Stomach (tissue), 9 donors: ENCODE measurements around the gene CFAP77. TPM values are rescaled to one million over a fixed set of nuclear protein-coding genes. Genes with fewer than 3 reads are reported as not detected.

ENCODE experiments used
- DNase-seq, 2 donors: peaks; one replicate each; pipeline versions ENCODE4 v3.0.0 to v3.0.0-alpha.2; 2013 to 2019
- H3K27ac ChIP-seq, 5 donors: fragments of 200-600 bp in 4 of 5; sonication (generic) in 4 of 5; one replicate each; pipeline ENCODE4 v1.5.1; 2013 to 2019; ENCODE audit warnings: mild to moderate bottlenecking in 1 of 5, moderate library complexity in 1 of 5
- H3K27me3 ChIP-seq, 3 donors: fragments of 200-600 bp; sonication (generic); one replicate each; pipeline ENCODE4 v1.5.1; 2017 to 2019; ENCODE audit warnings: mixed run types in 1 of 3
- H3K36me3 ChIP-seq, 4 donors: fragments of 200-600 bp; sonication (generic); 1 replicate in 3 of 4; 2 replicates in 1 of 4; pipeline ENCODE4 v1.5.1; 2016 to 2019
- H3K4me1 ChIP-seq, 4 donors: fragments of 200-600 bp; sonication (generic); one replicate each; pipeline ENCODE4 v1.5.1; 2016 to 2019
- H3K4me3 ChIP-seq, 4 donors: fragments of 200-600 bp; sonication (generic) in 3 of 4; one replicate each; pipeline ENCODE4 v1.5.1; 2016 to 2019; ENCODE audit warnings: mild to moderate bottlenecking in 1 of 4
- H3K9me3 ChIP-seq, 4 donors: fragments of 200-600 bp; sonication (generic); one replicate each; pipeline ENCODE4 v1.5.1; 2016 to 2019
- EP300 ChIP-seq: sonication (generic); formaldehyde crosslinking; IDR thresholded peaks from one replicate; pipeline ENCODE4 v1.6.1; 2017; ENCODE audit warnings: antibody characterized with exemption
- POLR2AphosphoS5 ChIP-seq, 3 donors: sonication (generic); formaldehyde crosslinking; IDR thresholded peaks; one replicate each; pipeline ENCODE4 v1.6.1; 2016; ENCODE audit warnings: antibody characterized with exemption in 3 of 3
- WGBS, 5 donors: extraction: QIAGEN DNeasy Blood & Tissue Kit in 3 of 5; methylation state at CpG; one replicate each; pipeline versions ENCODE4 v1.1.5 to v1.1.7; 2013 to 2018; 5-methylcytosine and 5-hydroxymethylcytosine counted together
- intact Hi-C: fragments of 100-400 bp; cut with DNase I; formaldehyde crosslinking; loops from one replicate; pipeline ENCODE4 v1.15.1; 2023; ENCODE audit warnings: low total_unique reads
- polyA plus RNA-seq, 3 donors: library from polyadenylated mRNA; stranded (reverse); fragments of 200-250 nt; gene quantifications; one replicate each; pipeline ENCODE4 v1.2.3, GENCODE V29; 2013
- small RNA-seq, 4 donors: library from RNA; depleted of rRNA; stranded (forward); fragments of <200 nt; gene quantifications; one replicate each; pipeline ENCODE3, GENCODE V24; 2016
- total RNA-seq, 5 donors: library from RNA; depleted of rRNA; stranded (reverse); fragments of >200 nt; gene quantifications; one replicate each; pipeline versions ENCODE4 v1.1.0 to v1.2.3, GENCODE V29; 2014 to 2016
- TF ChIP-seq, protein P1 (sequence below), 7 experiments: fragments of 450-650 bp in 4 of 7; fragments of 200-600 bp in 3 of 7; sonication (generic) in 3 of 7; IDR thresholded peaks; one replicate each; pipeline ENCODE4 v1.5.1; 2016 to 2019; ENCODE audit warnings: antibody characterized with exemption in 7 of 7, control low read depth in 2 of 7, mild to moderate bottlenecking in 1 of 7
- donor health status: healthy with polysubstance abuse.
- donor health status: Bipolar disorder and iron deficiency.
- donor health status: healthy.

Gene CFAP77
- total and polyA plus RNA-seq, 8 donors, result not detected

DNA sequence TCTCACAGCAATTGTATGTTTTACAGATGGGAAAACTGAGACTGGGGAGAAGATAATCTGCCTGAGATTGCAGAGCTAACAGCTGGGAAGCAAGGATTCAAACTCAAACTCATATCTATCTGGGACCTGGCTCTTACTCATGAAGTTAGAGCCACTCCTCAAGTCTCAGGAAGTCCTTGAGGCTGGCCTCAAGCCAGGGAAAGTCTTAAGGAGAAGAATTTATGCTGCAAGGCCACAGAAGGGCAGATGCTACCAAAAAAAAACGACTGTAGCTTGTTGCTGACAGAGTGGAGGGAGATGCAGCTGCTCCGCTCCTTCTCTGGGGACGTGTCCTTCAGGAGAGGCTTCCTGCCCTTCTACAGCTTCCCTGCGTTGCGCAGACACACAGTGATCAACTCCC lies 212.1 kb downstream of the CFAP77 start:
- H3K27me3 ChIP-seq, result no peaks in the 10 kb centered on the region
- peaks cover 20 to 75% (median 69%) of the 10 kb centered on the region in 4 donors for H3K36me3 ChIP-seq
- WGBS, 5 donors, result 68 to 75% (median 74%) methylated on average over 5 of the region's 5 CpGs
- peak; percentile 34 to 51 for DNase-seq
- H3K4me3 ChIP-seq, result no peak overlapping the region
- H3K27ac ChIP-seq, result no peak overlapping the region
- H3K9me3 ChIP-seq, result no peaks in the 10 kb centered on the region
- H3K4me1 ChIP-seq, result no peaks in the 10 kb centered on the region
- intact Hi-C loops, result no loop called here
- TF ChIP-seq, protein P1, sequence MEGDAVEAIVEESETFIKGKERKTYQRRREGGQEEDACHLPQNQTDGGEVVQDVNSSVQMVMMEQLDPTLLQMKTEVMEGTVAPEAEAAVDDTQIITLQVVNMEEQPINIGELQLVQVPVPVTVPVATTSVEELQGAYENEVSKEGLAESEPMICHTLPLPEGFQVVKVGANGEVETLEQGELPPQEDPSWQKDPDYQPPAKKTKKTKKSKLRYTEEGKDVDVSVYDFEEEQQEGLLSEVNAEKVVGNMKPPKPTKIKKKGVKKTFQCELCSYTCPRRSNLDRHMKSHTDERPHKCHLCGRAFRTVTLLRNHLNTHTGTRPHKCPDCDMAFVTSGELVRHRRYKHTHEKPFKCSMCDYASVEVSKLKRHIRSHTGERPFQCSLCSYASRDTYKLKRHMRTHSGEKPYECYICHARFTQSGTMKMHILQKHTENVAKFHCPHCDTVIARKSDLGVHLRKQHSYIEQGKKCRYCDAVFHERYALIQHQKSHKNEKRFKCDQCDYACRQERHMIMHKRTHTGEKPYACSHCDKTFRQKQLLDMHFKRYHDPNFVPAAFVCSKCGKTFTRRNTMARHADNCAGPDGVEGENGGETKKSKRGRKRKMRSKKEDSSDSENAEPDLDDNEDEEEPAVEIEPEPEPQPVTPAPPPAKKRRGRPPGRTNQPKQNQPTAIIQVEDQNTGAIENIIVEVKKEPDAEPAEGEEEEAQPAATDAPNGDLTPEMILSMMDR (IDR thresholded peaks at IDR 0.05), result no peak
- TF ChIP-seq POLR2AphosphoS5 (IDR thresholded peaks at IDR 0.05) (no peak), EP300 (no peak)

Small RNA genes within 50 kb of the gene (small RNA-seq; reads per million reads assigned to genes)
- 0 reads per million in 4 donors for gene RNU5D-2P

Other genes starting within 250 kb of the CFAP77 start
- 1 to 10 TPM in 2 of 5 donors, under 1 TPM in 2, not detected in 1; under 0.01 to 8.1 (median 3.9) TPM for gene NTNG2, start 248.2 kb upstream of the CFAP77 start, total RNA-seq
- gene NTNG2, start 248.2 kb upstream of the CFAP77 start, polyA plus RNA-seq, result under 1 TPM; 0.20 to 0.37 (median 0.31) TPM
- 10 to 100 TPM; 33.9 to 96.7 (median 35.6) TPM for gene SETX, start 55.2 kb upstream of the CFAP77 start, total RNA-seq
- gene SETX, start 55.2 kb upstream of the CFAP77 start, polyA plus RNA-seq, result 10 to 100 TPM in 1 of 3 donors, 1 to 10 TPM in 2; 7.9 to 15.2 (median 8.4) TPM
- 10 to 100 TPM in 2 of 5 donors, 1 to 10 TPM in 3; 4.0 to 13.4 (median 4.9) TPM for gene TTF1, start 3.4 kb upstream of the CFAP77 start, total RNA-seq
- gene TTF1, start 3.4 kb upstream of the CFAP77 start, polyA plus RNA-seq, result 10 to 100 TPM; 13.6 to 18.5 (median 16.6) TPM
- gene BARHL1, start 172.4 kb downstream of the CFAP77 start, total RNA-seq, result not detected
- gene BARHL1, start 172.4 kb downstream of the CFAP77 start, polyA plus RNA-seq, result not detected